Psoas muscle (tissue), 8 donors: Measurements from ENCODE around the gene DTNBP1. TPM values are rescaled to one million over a fixed set of nuclear protein-coding genes. Genes with fewer than 3 reads are reported as not detected.

Source experiments
- ATAC-seq, 4 donors: fragments of 200-7000 bp; cut with Tn5 transposase; one replicate each; pipeline ENCODE4 v1.9.1; 2020; ENCODE audit warnings: moderate library complexity in 3 of 4, mild to moderate bottlenecking in 2 of 4
- DNase-seq, 2 donors: peaks; one replicate each; pipeline ENCODE4 v3.0.0-alpha.2; 2020
- H3K27ac ChIP-seq: fragments of 200-600 bp; one replicate; pipeline ENCODE4 v1.8.0; 2022
- H3K27me3 ChIP-seq, 3 donors: fragments of 200-600 bp in 1 of 3; one replicate each; pipeline versions ENCODE4 v1.6.1 to v1.8.0; 2013 to 2022; ENCODE audit warnings: low read length in 2 of 3, mild to moderate bottlenecking in 2 of 3, moderate library complexity in 1 of 3; ENCODE audit not compliant: insufficient read depth in 3 of 3
- H3K36me3 ChIP-seq, 2 donors: fragments of 200-600 bp in 1 of 2; one replicate each; pipeline versions ENCODE4 v1.6.1 to v1.8.0; 2013 to 2022; ENCODE audit warnings: low read depth in 1 of 2, mild to moderate bottlenecking in 1 of 2, moderate library complexity in 1 of 2; ENCODE audit not compliant: insufficient read depth in 1 of 2
- H3K4me1 ChIP-seq: fragments of 200-600 bp; one replicate; pipeline ENCODE4 v1.8.0; 2022
- H3K4me3 ChIP-seq: fragments of 200-600 bp; one replicate; pipeline ENCODE4 v1.8.0; 2022; ENCODE audit warnings: mild to moderate bottlenecking
- H3K9me3 ChIP-seq: fragments of 200-600 bp; one replicate; pipeline ENCODE4 v1.8.0; 2022
- CTCF ChIP-seq: fragments of 200-600 bp; IDR thresholded peaks from one replicate; pipeline ENCODE4 v1.8.0; 2022; ENCODE audit warnings: antibody characterized with exemption
- WGBS, 3 donors: extraction: QIAGEN DNeasy Blood & Tissue Kit; methylation state at CpG; one replicate each; pipeline versions ENCODE4 v1.1.6 to v1.1.7; 2013; 5-methylcytosine and 5-hydroxymethylcytosine counted together
- intact Hi-C, 2 donors: fragments of 100-400 bp; cut with DNase I; formaldehyde crosslinking; loops; one replicate each; pipeline versions ENCODE4 v1.11.0 to v1.14.2; 2022
- polyA plus RNA-seq, 3 donors: library from polyadenylated mRNA; stranded (reverse); fragments of 200-250 nt; gene quantifications; one replicate each; pipeline ENCODE4 v1.2.3, GENCODE V29; 2013
- total RNA-seq, 4 donors: library from RNA; stranded (reverse); fragmentation: NEBNext Ultra II Directional in 2 of 4; extraction: Animal tissue kit (Norgen Biotek cat#: 25700) in 2 of 4; gene quantifications; one replicate each; pipeline versions ENCODE4 v1.2.1 to v1.2.4, GENCODE V29; 2021 to 2023
- donor health status: healthy with polysubstance abuse.
- donor health status: DM: no; HTN: no; CAD: no; lungs with moderate emphysema.
- donor health status: Bipolar disorder and iron deficiency.
- donor health status: healthy.
- donor health status: DM: yes; HTN: yes; CAD: no.
- donor health status: DM: no; HTN: no; CAD: no.
- donor health status: DM: no; HTN: no; CAD: no.
- donor health status: DM: yes; HTN: yes; CAD: no.

DTNBP1 gene
- total and polyA plus RNA-seq, 7 donors: 8.0 to 22.0 (median 15.0) TPM

GRCh38 chr6:15630202-15630601 is 32.6 kb downstream of the DTNBP1 start:
- WGBS, 3 donors: 44 to 94% (median 88%) methylated on average over 1 of the region's 1 CpG

GRCh38 chr6:15629487-15629886 is 33.3 kb downstream of the DTNBP1 start:
- Histone ChIP-seq H3K27me3 (no peaks in the 10 kb centered on the region), H3K36me3 (peaks cover 0 to 13% of the 10 kb centered on the region in 2 donors), H3K27ac (no peak overlapping the region), H3K4me3 (no peak overlapping the region), H3K4me1 (no peaks in the 10 kb centered on the region), H3K9me3 (no peaks in the 10 kb centered on the region)
- DNase-seq (no peak), ATAC-seq (no peak)
- no peak for TF ChIP-seq CTCF
- intact Hi-C loops: loop anchor here in 1 of 2 donors (10.0 kb wide), 2 partner anchors 365 to 1415 kb away; no protein-coding TSS in a partner anchor

More at GRCh38 chr6:15630202-15630601, 32.6 kb downstream of the DTNBP1 start:
- no peak for TF ChIP-seq CTCF
- Histone ChIP-seq H3K27ac (no peak overlapping the region), H3K36me3 (peaks cover 0 to 13% of the 10 kb centered on the region in 2 donors), H3K27me3 (no peaks in the 10 kb centered on the region), H3K4me3 (no peak overlapping the region), H3K9me3 (no peaks in the 10 kb centered on the region), H3K4me1 (no peaks in the 10 kb centered on the region)
- intact Hi-C loops: no loop called here
- DNase-seq: no peak
- ATAC-seq: no peak

- Histone ChIP-seq H3K27me3 (no peaks in the 10 kb centered on the region), H3K4me3 (no peak overlapping the region), H3K36me3 (peaks cover 0 to 13% of the 10 kb centered on the region in 2 donors), H3K27ac (no peak overlapping the region), H3K4me1 (peaks cover 3% of the 10 kb centered on the region), H3K9me3 (no peaks in the 10 kb centered on the region)
- ATAC-seq (no peak), DNase-seq (no peak)
- WGBS, 3 donors: 90 to 96% (median 94%) methylated on average over 7 of the region's 7 CpGs
- no peak for TF ChIP-seq CTCF
- intact Hi-C loops: loop anchor here in 1 of 2 donors (10.0 kb wide), 2 partner anchors 364 to 1414 kb away; no protein-coding TSS in a partner anchor
Observed at GRCh38 chr6:15628499-15629131, 34.2 kb downstream of the DTNBP1 start.

GRCh38 chr6:15627821-15628220 is 35.0 kb downstream of the DTNBP1 start:
- Histone ChIP-seq H3K9me3 (no peaks in the 10 kb centered on the region), H3K4me3 (no peak overlapping the region), H3K27ac (no peak overlapping the region), H3K36me3 (peaks cover 0 to 13% of the 10 kb centered on the region in 2 donors), H3K27me3 (no peaks in the 10 kb centered on the region), H3K4me1 (peaks cover 10% of the 10 kb centered on the region)
- intact Hi-C loops: loop anchor here in 1 of 2 donors (10.0 kb wide), 2 partner anchors 363 to 1413 kb away; no protein-coding TSS in a partner anchor
- no peak for TF ChIP-seq CTCF
- no peak for DNase-seq
- WGBS, 3 donors: 89 to 93% (median 92%) methylated on average over 2 of the region's 2 CpGs
- ATAC-seq: no peak
